Middle frontal gyrus (tissue), 1 donor: Measurements from ENCODE around the gene CXCL17.
"Not testable (repeated sequence)": the region's sequence is repeated elsewhere in the genome, so short reads cannot be mapped to it uniquely, and the experiment has no call there.

ENCODE experiments used
- DNase-seq: peaks from one replicate; pipeline ENCODE4 v3.0.0-alpha.2; 2015; ENCODE audit warnings: low spot score; ENCODE audit errors: extremely low spot score

CXCL17 gene

GRCh38 chr19:42442833-42443232 lies at the start of gene CXCL17:
Gene CXCL17 (minus strand): TSS chr19:42442946. CDS start chr19:42442832, 114 bp downstream.
- no peak for DNase-seq

GRCh38 chr19:42488783-42489521 lies 46.2 kb upstream of the CXCL17 start:
- no peak for DNase-seq

- DNase-seq, result no peak
These were observed 45.0 kb upstream of the CXCL17 start for GRCh38 chr19:42487798-42488178.

GRCh38 chr19:42487032-42487797 lies 44.5 kb upstream of the CXCL17 start:
- DNase-seq, result no peak

GRCh38 chr19:42485036-42485435 lies 42.3 kb upstream of the CXCL17 start:
- not testable (repeated sequence) for DNase-seq

- DNase-seq, result no peak
These were observed 37.8 kb upstream of the CXCL17 start for GRCh38 chr19:42480335-42481095.

- no peak for DNase-seq
These were observed 37.0 kb upstream of the CXCL17 start for GRCh38 chr19:42479736-42480135.

GRCh38 chr19:42478765-42479311 lies 36.1 kb upstream of the CXCL17 start:
- DNase-seq, result no peak

GRCh38 chr19:42477933-42478332 lies 35.2 kb upstream of the CXCL17 start:
- no peak for DNase-seq

GRCh38 chr19:42477117-42477516 lies 34.4 kb upstream of the CXCL17 start:
- no peak for DNase-seq

- no peak for DNase-seq
These were observed 32.6 kb upstream of the CXCL17 start for GRCh38 chr19:42475366-42475765.

- no peak for DNase-seq
These were observed 32.0 kb upstream of the CXCL17 start for GRCh38 chr19:42474743-42475142.

- no peak for DNase-seq
These were observed 30.9 kb upstream of the CXCL17 start for GRCh38 chr19:42473686-42474085.

- no peak for DNase-seq
These were observed 29.8 kb upstream of the CXCL17 start for GRCh38 chr19:42472402-42473147.

GRCh38 chr19:42471554-42472249 lies 29.0 kb upstream of the CXCL17 start:
- DNase-seq, result no peak

- DNase-seq, result no peak
These were observed 26.8 kb upstream of the CXCL17 start for GRCh38 chr19:42469311-42470235.

GRCh38 chr19:42468273-42468796 lies 25.6 kb upstream of the CXCL17 start:
- no peak for DNase-seq

GRCh38 chr19:42467183-42467760 lies 24.5 kb upstream of the CXCL17 start:
- no peak for DNase-seq
